ENCODE data around the gene PIGH.
"Not testable (repeated sequence)": the region's sequence is repeated elsewhere in the genome, so short reads cannot be mapped to it uniquely, and the experiment has no call there.

PIGH gene

GRCh38 chr14:67627519-67627918 lies 27.5 kb upstream of the PIGH start:
- DNase-seq (ENCODE audit: low read depth in 1 of 2, low spot score in 1 of 2): no peak
- in situ Hi-C loops (cut with HindIII; ENCODE audit: low pct_unique_long_range_greater_than_20kb, low sequenced_read_pairs): no loop called here
- TF ChIP-seq JUND (IDR thresholded peaks at IDR 0.05; ENCODE audit: low read depth): no peak

- DNase-seq (ENCODE audit: low read depth in 1 of 2, low spot score in 1 of 2); in situ Hi-C loops (cut with HindIII; ENCODE audit: low pct_unique_long_range_greater_than_20kb, low sequenced_read_pairs): not testable (repeated sequence)
These were observed 26.1 kb upstream of the PIGH start for GRCh38 chr14:67626131-67626530.

GRCh38 chr14:67623114-67623513 lies 23.0 kb upstream of the PIGH start:
- in situ Hi-C loops (cut with HindIII; ENCODE audit: low pct_unique_long_range_greater_than_20kb, low sequenced_read_pairs): no loop called here
- no peak for DNase-seq (ENCODE audit: low read depth in 1 of 2, low spot score in 1 of 2)

GRCh38 chr14:67622675-67623074 lies 22.6 kb upstream of the PIGH start:
- no peak for DNase-seq (ENCODE audit: low read depth in 1 of 2, low spot score in 1 of 2)
- in situ Hi-C loops (cut with HindIII; ENCODE audit: low pct_unique_long_range_greater_than_20kb, low sequenced_read_pairs): no loop called here
- no peak for TF ChIP-seq JUND (IDR thresholded peaks at IDR 0.05; ENCODE audit: low read depth)

More at GRCh38 chr14:67623114-67623513, 23.0 kb upstream of the PIGH start:
- no peak for TF ChIP-seq JUND (IDR thresholded peaks at IDR 0.05; ENCODE audit: low read depth)

- in situ Hi-C loops (cut with HindIII; ENCODE audit: low pct_unique_long_range_greater_than_20kb, low sequenced_read_pairs): no loop called here
- no peak for TF ChIP-seq JUND (IDR thresholded peaks at IDR 0.05; ENCODE audit: low read depth)
- peak; percentile 38 to 59 for DNase-seq (ENCODE audit: low read depth in 1 of 2, low spot score in 1 of 2)
These were observed 20.2 kb upstream of the PIGH start for GRCh38 chr14:67620217-67620785.

GRCh38 chr14:67619446-67620216 lies 19.6 kb upstream of the PIGH start, which contains the start of gene ARG2:
TSS of gene ARG2 (plus strand) at chr14:67619920. CDS start at chr14:67619978, 58 bp downstream.
- TF ChIP-seq JUND (IDR thresholded peaks at IDR 0.05; ENCODE audit: low read depth): no peak
- DNase-seq (ENCODE audit: low read depth in 1 of 2, low spot score in 1 of 2): peak; percentile 97 to 100
- in situ Hi-C loops (cut with HindIII; ENCODE audit: low pct_unique_long_range_greater_than_20kb, low sequenced_read_pairs): no loop called here

GRCh38 chr14:67618617-67619063 lies 18.6 kb upstream of the PIGH start:
- DNase-seq (ENCODE audit: low read depth in 1 of 2, low spot score in 1 of 2): peak; percentile 34 to 82
- in situ Hi-C loops (cut with HindIII; ENCODE audit: low pct_unique_long_range_greater_than_20kb, low sequenced_read_pairs): no loop called here
- no peak for TF ChIP-seq JUND (IDR thresholded peaks at IDR 0.05; ENCODE audit: low read depth)

GRCh38 chr14:67610491-67610890 lies 10.4 kb upstream of the PIGH start:
- DNase-seq (ENCODE audit: low read depth in 1 of 2, low spot score in 1 of 2): no peak
- in situ Hi-C loops (cut with HindIII; ENCODE audit: low pct_unique_long_range_greater_than_20kb, low sequenced_read_pairs): no loop called here
- TF ChIP-seq JUND (IDR thresholded peaks at IDR 0.05; ENCODE audit: low read depth): no peak

GRCh38 chr14:67609642-67610310 lies 9.7 kb upstream of the PIGH start:
- DNase-seq (ENCODE audit: low read depth in 1 of 2, low spot score in 1 of 2): no peak
- in situ Hi-C loops (cut with HindIII; ENCODE audit: low pct_unique_long_range_greater_than_20kb, low sequenced_read_pairs): no loop called here
- no peak for TF ChIP-seq JUND (IDR thresholded peaks at IDR 0.05; ENCODE audit: low read depth)

GRCh38 chr14:67607646-67608045 lies 7.6 kb upstream of the PIGH start:
- in situ Hi-C loops (cut with HindIII; ENCODE audit: low pct_unique_long_range_greater_than_20kb, low sequenced_read_pairs): no loop called here
- DNase-seq (ENCODE audit: low read depth in 1 of 2, low spot score in 1 of 2): no peak
- TF ChIP-seq JUND (IDR thresholded peaks at IDR 0.05; ENCODE audit: low read depth): no peak

GRCh38 chr14:67602995-67603545 lies 3.0 kb upstream of the PIGH start:
- in situ Hi-C loops (cut with HindIII; ENCODE audit: low pct_unique_long_range_greater_than_20kb, low sequenced_read_pairs): no loop called here
- TF ChIP-seq JUND (IDR thresholded peaks at IDR 0.05; ENCODE audit: low read depth): no peak
- no peak for DNase-seq (ENCODE audit: low read depth in 1 of 2, low spot score in 1 of 2)

- in situ Hi-C loops (cut with HindIII; ENCODE audit: low pct_unique_long_range_greater_than_20kb, low sequenced_read_pairs): no loop called here
- TF ChIP-seq JUND (IDR thresholded peaks at IDR 0.05; ENCODE audit: low read depth): no peak
- no peak for DNase-seq (ENCODE audit: low read depth in 1 of 2, low spot score in 1 of 2)
These were observed 2.0 kb upstream of the PIGH start for GRCh38 chr14:67602076-67602475.

- in situ Hi-C loops (cut with HindIII; ENCODE audit: low pct_unique_long_range_greater_than_20kb, low sequenced_read_pairs); DNase-seq (ENCODE audit: low read depth in 1 of 2, low spot score in 1 of 2): not testable (repeated sequence)
These were observed 500 bp upstream of the PIGH start for GRCh38 chr14:67600562-67600974.

All from T47D (cell line).